GM15510 (cell line): ENCODE data around the gene IZUMO4.

Source experiments
- POLR2A ChIP-seq: IDR thresholded peaks from 3 replicates; pipeline ENCODE4 v1.6.1; 2011; ENCODE audit warnings: borderline replicate concordance; ENCODE audit not compliant: insufficient read length; ENCODE audit errors: extremely low read depth

Gene IZUMO4

GRCh38 chr19:2132731-2133490 is 36.2 kb downstream of the IZUMO4 start:
- no peak for TF ChIP-seq POLR2A

DNA sequence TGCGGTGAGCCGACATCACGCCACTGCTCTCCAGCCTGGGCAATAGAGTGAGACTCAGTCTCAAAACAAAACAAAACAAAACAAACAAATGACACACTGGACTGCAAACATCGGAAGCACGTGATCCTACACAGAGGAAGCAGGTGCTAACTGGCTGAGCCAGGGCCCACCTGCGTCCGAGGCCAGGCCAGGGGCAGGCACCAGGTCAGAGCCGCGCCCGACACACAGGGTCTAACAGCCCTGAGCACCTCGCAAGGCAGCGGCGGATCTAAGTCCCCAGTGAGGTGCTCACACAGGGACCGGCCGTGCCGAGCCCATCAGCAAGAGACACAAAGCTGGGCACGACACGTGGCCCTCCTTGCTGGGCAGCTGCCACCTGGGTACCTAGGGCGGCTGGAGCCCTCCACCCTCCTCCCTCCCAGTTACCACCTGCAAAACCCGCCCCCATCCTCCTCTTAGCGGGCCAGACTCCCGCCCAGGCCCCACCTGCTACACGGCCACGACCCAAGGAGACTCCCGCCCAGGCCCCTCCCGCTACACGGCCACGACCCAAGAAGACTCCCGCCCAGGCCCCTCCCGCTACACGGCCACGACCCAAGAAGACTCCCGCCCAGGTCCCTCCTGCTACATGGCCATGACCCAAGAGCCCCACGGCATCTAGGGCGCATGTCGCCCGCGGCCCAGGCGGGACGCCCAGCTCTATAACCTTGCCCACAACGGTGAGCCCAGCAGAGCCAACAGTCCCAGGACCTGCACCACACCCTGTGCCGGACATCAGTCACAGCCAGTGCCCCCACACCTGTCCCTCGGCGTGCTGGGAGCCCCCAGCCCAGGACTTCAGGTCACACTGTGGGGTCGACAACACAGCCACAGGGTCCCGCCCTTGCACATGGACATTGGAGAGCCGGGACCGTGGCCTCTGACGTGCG is 39.0 kb downstream of the IZUMO4 start:
- TF ChIP-seq POLR2A: no peak

- no peak for TF ChIP-seq POLR2A
Observed at GRCh38 chr19:2136796-2137195, 40.1 kb downstream of the IZUMO4 start.

DNA sequence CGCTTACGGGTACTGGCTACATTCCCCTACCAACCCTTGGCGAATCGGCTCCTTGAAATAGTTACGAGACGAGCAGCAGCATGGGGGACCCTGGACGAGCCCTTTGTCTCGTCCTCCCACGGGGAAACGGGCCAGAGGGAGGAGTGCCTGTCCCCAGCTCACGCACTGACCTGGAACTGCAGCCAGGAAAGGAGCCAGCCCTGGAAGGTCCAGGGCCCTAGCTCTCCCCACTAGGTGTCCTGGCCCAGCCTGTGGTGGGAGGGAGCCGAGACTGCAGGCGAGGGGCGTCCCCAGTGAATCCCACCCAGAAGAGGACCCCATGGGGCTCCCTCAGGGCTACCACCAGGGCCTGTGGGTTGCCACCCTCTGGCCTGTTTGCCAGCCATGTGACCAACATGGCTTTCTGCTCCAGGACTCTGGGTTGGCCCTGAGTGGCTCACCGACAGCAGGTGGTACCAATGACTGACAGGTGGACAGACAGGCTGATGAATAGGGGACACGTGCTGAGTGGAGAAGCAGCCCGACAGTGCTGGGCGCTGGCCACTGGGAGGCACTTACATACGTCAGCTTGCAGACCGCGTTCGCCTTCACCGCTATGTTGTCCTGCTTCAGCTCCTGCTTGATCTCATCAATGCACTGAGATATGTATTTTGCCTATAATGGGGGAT is 41.5 kb downstream of the IZUMO4 start:
- no peak for TF ChIP-seq POLR2A

DNA sequence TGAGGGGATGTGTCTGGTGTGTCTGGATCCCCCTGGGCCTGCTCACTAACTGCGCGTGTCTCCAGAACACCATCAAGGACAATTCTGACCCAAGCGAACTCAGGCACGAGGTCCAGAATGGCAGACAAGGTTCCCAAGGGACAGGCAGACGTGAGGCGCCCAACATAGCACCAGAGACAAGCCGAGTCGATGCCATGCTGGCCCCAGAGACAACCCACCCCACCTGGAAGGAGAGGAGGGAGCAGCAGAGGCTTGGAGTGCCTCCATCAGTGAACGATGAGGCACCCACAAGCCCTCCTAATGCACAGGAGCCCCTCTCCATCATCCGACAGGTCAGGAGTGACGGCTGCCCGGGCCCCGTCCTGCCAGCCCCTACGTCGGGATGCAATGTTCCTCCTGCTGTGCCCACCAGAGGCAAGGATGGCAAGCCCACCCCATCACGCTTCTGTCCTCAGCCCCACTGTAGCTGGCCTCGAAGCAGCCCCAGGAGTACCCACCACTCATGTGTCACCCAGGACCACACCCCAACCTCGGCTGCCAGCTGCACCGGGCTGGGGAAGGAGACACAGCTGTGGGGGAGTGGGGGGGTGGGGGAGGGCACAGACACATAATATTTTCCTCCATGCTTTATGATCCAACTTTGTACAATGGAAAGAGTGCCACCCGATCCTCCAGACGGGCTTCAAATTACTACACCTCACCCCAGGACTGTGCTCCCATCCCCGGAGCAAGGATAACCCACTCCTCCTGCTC is 42.8 kb downstream of the IZUMO4 start:
- TF ChIP-seq POLR2A: no peak

GRCh38 chr19:2140138-2140569 is 43.4 kb downstream of the IZUMO4 start:
- no peak for TF ChIP-seq POLR2A

DNA sequence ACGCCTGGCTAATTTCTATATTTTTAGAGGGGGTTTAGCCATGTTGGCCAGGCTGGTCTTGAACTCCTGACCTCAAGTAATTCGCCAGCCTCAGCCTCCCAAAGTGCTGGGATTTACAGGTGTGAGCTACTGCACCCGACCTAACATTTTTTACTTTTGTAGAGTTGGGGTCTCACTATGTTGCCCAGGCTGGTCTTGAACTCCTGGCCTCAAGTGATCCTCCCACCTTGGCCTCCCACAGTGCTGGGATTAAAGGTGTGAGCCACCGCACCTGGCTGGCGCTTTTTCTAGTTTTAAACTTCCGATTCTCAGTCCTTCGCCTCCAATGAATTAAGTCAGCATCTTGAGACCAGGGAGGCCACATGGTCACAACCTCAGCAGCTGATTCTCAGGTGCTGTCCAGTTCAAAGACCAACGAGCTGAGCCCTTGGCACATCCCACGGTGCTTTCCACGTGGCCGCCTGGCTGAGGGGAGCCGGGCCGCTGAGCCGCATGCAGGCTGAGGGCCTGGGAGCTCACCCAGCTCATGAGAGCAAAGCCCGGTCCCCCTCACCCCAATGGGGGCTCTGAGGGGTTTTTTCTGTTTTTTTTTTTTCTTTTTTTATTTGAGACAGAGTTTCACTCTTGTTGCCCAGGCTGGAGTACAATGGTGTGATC is 45.6 kb downstream of the IZUMO4 start:
- no peak for TF ChIP-seq POLR2A

DNA sequence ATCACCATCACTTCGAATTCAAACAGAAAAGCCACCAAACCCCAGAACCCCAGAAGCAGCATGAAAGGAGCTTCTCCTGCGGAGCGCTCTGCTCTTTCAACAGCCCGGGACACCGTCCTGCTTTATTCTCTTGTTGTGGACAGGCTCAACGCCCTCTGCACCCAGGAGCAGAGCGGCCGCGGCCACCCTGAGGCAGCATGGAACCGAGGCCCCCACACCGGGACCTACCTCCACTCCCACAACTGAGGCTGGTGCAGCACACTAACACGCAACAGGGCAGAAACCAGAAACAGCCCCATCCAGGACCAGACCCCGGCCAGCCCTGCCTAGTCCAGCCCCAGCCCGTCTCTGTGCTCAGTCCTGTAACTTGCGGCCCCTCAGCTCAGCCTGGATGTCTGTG is 47.5 kb downstream of the IZUMO4 start:
- no peak for TF ChIP-seq POLR2A

DNA sequence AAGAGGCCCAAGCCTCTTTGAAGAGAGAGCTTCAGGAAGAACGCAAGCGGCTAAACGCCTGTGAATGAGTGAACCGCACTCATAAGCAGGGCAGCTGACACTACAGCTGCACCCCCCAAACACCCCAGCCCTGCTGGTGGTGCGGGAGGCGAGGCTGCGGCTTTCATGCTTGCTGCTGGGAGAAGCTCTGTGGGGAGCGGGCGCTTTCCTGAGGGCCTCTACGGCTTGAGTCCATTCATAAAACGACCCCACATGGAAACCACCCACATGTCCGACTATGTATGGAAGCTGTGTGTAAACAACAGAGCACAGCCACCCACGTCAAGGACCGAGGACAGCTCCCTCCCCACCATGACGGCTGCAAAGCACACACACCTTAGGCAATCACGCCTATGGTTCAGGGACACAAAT is 49.1 kb downstream of the IZUMO4 start:
- TF ChIP-seq POLR2A: no peak

- no peak for TF ChIP-seq POLR2A
Observed at GRCh38 chr19:2148482-2149135, 51.9 kb downstream of the IZUMO4 start.
